GM19452 (cell line): ENCODE results near the gene GPS1.

Experiments used
- ATAC-seq: cut with Tn5 transposase; IDR thresholded peaks from one replicate; pipeline ENCODE4 v1.9.1; 2021; ENCODE audit not compliant: unreplicated experiment

Gene GPS1

DNA sequence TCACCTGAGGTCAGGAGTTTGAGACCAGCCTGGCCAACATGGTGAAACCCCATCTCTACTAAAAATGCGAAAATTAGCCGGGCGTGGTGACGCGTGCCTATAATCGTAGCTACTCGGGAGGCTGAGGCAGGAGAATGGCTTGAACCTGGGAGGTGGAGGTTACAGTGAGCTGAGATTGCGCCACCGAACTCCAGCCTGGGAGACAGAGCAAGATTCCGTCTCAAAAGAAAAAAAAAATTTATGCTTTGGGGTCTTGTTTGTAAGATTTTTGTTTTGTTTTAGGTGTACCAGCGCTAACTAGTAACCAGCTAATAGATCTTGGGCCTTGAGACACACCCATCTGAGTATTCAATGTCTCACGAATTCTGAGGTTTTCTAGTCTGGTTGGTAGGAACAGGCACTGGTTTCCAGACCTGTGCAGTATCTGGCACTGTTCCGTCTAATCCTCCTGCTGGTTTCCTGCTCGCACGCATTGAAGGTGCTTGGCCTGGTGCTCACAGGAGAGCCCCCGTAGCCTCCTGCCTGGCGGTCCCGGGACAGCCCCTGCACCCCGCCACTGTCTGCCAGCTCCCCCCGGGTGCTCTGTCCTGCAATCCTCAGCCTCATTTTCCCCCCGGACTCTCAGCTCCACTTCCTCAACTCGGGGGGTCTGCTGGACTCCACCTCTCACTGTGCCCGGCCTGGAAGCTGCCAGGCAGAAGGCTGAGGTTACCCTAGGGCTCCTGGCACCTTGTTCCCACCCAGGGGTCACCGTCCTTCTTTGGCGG lies 24.5 kb downstream of the GPS1 start:
- ATAC-seq: no peak

DNA sequence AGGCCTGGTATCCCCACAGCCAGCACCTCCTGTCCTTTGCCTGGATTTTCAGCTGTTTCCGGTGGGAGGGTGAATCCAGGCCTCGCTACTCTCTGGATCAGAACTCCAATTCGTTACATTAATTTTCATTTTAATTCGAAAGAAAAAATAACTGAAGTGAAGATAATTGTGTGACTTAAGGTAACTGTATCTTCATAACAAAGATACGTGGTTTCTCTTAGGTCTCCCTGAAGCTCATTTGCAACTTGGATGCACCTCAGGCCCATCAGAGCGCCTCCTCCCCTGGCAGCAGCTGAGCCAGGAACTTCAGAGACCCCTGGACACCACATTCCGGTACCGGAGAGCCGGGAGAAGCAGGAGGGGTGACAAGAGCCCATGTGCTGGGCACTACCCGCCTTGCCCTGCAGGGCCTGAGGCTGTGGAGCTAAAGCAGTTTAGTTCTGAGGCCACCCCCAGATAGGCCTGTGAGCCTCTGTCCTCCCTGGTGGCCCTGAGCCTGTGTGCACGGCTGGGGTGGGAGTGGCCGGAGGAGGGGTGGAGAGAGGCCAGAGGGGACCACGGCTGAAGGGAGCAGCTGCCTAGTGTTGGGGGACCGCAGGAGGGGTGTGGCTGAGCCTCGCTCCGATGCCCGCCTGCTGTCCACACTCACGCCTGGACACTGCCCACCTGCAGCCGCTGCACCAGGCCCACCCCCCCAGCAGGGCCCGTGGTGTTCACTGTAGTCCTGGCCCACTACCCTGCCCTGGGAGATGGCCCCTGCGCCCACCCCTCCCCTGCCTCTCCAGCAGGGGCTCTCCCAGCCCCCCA lies 25.3 kb downstream of the GPS1 start:
- no peak for ATAC-seq

DNA sequence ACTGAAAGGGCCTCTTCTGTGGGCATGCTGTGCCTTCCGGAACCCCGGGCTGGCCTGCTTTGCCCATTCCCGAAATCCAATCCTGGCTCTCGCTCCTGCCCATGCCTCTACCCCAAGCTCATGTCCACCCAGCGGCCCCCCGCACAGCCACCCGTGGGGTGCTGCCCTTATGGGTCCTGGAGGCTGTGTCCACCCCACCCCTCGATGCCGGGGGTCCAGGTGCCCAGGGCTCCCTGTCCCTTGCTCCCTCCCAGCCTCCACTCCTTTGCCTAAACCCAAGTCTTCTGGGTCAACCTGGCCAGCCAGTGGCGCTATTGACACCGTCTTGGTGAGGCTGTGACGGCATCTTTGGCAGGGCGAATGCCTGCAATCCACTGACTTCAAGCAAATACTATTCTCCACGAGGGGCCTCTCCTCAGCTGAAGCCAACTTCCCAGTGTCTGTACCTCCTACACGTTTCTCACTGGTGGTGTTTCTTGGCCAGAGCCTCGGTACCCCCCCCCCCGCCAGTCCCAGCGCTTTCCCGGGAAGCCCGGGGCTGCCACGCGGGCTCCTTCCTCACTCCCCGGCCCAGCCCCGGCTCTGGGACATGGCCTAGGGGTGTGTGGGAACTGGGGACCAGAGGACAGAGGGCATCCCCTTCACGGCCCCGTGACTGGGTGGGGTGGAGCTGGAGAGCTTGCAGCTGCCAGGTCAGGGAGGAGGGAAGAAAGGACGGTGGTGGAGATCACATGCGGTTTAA lies 26.1 kb downstream of the GPS1 start:
- ATAC-seq: no peak

DNA sequence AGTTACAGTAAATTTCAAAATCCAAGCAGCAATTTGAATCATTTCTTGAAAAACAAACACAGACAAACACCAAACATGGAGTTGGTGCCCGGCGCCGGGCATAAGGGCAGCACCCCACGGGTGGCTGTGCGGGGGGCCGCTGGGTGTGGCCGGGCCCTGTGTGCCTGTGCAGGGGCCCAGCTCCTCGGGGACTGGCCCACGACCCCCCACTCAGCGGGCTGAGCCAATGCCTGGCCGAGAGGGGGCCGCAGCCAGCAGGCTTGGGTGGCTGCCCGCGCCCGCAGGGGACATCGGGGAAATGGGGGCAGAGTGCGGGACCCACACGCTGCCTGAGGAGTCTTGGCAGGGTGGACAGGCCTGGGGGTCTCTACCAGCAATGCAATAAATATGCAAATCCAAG lies 26.7 kb downstream of the GPS1 start:
- no peak for ATAC-seq

DNA sequence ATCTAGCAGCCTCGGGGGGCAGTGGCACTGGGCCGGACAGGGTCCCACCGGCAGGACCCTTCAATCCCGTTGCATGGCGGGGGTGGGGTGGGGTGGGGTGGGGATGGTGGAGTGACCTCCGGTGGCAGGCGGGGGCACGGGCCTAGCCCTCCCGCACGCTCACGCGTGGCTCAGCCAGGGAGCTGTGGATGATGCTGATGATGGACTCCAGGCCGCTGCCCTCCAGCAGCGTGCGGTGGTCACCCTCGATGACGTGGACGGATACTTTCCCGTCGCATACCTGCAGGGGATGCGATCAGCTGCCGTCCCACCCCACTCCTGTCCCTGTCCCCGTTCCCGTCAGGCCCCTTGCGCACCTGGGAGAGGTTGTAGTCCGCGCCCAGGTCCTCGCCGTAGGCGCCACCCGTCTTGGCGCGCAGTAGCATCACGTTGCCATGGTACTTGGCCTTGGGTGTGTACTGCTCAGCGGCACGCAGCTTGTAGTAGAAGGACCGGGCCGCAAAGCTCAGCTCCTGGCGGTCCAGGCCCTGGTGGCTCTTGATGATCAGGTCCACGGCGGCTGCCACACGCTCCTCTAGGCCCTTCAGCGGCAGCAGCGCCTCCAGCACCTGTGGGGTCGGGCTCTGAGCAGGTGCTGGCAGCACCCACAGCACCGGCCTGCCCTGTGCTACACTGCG lies 27.4 kb downstream of the GPS1 start:
- no peak for ATAC-seq

DNA sequence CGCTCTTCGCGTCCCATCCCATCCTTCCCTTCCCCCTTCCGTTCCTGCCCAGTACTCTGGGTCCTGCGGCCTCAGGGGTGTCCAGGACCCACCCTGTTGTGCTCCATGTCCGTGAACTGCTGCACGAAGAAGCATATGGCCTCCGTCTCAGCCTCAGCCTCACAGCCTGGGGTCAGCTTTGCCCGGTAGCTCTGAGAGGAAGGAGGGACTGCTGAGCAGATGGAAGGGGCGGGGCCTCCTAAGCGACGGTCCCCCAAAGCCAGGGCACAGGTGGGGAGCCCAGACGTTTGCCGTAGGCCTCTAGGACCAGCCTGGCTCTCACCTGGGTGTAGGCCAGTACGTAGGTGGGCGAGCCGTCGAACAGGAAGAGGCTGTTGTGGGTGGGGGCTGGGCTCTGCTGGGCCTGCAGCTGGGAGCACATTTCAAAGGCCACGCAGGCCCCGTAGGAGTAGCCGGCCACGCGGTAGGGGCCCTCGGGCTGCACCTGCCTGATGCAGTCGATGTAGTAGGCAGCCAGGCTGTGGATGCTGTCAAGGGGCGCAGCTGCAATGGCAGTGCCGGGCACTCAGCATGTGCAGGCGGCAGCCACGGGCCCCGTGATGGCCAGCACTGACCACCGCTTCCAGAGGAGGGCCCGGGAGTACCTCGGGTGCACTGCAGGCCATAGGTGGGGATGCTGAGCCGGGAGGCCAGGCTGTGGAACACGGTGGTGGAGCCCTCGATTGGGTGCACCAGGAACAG lies 28.5 kb downstream of the GPS1 start:
- ATAC-seq: no peak

DNA sequence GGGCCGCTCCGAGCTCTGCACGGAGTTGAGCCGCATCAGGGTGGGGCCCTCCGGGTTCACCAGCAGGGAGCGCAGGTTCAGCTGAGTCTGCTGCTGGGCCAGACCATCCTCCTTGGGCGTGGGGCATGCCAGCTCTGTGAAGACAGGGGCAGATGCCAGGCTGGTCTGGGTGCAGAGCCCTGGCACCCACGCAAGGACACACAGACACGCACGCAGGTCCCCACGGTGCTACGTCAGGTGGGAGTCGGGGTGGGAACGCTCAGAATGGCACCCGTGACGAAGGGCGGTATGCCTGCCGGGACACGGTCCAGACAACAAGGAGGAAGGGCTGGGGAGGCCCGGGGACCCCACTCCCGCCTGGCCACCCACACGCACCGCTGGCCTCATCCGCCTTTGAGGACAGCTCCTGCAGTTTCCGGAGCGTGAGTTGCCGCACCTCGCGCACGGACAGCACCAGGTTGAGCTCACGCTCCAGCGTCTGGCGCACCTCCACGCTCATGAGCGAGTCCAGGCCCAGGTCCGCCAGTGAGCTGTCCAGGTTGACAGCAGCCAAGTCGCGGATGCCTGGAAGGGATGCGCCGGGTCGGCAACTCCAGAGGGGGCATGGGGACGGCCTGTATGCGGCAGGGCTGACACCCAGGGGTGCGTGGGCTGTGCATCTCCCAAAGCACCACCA lies 29.2 kb downstream of the GPS1 start:
- ATAC-seq: no peak

DNA sequence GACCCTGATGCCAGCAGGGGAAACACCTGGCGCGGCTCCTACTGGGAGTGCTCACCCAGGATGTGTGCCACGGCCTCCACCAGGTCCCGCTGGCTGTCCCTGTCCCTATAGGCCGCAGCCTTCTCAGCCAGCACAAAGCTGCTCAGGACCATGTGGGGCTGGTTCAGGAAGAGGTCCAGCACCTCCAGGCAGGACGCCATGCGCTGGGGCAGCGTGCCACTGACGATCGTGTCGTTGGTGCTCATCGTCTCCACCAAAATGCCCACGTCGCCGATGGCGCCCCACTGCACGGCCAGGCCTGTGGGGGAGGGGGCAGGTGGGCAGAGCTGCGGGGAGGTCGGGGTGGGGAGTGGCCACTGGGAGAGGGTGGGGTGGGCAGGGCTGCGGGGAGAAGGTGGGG lies 29.8 kb downstream of the GPS1 start:
- no peak for ATAC-seq

DNA sequence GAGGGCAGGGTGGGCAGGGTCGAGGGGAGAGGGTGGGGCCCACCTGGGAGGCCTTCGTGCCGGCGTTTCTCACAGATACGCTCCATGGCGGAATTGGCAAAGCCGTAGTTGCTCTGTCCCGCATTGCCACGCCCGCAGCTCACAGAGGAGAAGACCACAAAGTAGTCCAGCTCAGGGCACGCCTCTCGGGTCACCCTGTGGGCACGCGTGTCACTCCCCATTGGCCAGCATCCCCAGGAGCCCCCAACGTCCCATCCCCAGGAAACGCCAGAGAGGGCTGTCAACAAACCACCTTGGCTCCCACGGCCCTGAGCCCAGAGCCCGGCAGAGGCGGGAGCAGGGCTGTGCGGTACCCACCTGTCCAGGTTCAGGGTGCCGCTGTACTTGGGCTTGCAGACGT lies 30.3 kb downstream of the GPS1 start:
- no peak for ATAC-seq

DNA sequence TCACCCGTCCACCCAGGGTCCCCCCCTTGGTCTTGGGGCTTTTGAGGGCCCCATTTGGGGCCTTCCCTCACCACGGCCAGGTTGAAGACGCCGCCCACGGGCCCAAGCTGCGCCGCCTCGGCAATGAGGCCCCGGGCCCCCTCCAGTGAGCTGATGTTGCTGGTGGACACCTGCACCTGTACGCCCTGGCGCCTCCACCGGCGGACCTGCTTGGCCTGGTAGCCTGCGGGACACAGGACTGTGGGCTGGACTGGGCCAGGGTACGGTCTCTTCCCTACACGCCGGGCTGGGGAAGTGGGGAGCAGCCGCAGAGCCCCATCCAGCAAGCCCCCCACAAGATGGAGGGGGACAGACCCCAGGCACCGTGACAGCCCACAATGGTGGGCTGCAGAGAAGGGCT lies 30.8 kb downstream of the GPS1 start:
- no peak for ATAC-seq

DNA sequence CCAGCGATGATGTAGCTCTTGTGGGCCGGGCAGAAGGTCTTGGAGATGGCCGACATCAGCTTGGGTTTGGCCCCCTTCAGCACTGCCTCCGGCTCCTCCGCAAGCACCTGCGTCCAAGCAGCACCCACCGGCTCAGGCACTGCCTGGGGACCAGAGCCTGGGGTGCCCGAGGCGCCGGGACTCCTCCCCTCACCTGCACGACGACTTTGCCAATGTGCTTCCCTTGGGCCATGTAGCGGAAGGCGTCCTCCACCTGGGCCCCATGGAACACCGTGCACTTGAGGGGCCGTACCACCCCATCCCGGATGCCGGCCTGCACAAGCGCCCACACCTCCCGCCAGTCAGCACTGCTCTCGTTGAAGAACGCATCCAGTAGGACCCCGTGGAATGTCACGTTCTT lies 31.3 kb downstream of the GPS1 start:
- ATAC-seq: no peak

DNA sequence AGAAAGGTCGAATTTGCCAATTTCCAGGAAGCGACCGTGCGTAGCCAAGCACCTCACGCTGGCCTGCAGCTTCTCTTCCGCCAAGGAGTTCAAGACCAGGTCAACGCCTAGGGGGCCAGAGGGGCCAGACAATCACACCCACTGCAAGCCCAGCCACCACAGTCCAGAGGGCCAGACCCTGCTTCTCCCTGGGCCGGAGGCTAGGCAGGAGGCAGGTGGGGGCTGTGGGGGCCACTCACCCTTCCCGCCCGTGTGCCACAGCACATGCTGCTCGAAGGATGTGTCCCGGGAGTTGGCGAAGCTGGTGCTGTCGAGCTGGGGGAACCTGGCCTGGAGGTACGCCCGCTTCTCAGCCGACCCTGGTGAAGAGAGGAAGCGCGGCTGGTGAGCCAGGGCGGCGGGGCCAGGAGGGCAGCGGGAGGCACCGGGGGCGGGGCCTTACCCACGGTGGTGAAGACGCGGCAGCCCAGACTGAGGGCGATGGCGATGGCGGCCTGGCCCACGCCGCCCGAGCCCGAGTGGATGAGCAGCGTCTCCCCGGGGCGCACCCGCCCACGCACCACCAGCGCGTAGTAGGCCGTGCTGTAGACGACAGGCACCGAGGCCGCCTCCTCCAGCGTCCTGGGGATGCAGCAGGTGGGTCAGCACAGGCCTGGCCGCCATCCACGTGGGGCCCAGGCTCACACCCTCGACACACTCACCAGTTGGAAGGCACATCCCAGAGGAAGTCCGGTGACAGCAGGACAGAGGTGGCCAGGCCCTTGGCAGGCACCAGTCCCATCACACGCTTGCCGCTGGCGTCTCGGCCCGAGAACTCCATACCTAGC lies 32.0 kb downstream of the GPS1 start:
- no peak for ATAC-seq

DNA sequence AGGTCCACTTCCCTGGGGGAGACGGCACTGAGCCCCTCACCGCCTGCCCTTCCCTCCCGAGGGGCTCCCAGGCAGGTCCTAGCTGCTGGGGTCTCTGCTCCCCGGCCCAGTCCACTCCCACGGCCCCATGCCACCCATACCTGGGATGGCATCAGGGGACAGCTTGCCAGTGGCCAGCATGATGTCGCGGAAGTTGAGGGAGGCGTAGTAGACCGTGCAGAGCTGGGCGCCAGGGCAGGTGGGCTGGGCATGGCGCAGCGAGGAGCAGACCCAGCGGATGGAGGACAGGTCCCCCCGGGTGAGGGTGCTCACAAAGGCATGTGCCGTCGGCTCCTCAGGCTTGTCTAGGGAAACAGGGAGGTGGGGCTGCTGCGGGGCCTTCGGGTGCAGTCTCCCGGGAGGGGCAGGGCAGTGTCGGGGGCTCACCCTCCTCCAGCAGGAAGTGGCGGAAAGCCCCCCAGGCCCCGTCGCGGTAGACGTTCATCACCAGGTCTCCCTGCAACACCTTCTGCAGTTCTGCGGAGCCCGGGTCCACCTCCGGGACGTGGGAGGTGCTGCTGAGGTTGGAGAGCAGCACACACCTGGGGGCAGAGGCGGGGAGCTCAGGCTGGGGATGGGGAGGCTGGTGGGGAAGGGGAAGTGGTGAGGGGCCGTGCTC lies 32.8 kb downstream of the GPS1 start:
- ATAC-seq: no peak

DNA sequence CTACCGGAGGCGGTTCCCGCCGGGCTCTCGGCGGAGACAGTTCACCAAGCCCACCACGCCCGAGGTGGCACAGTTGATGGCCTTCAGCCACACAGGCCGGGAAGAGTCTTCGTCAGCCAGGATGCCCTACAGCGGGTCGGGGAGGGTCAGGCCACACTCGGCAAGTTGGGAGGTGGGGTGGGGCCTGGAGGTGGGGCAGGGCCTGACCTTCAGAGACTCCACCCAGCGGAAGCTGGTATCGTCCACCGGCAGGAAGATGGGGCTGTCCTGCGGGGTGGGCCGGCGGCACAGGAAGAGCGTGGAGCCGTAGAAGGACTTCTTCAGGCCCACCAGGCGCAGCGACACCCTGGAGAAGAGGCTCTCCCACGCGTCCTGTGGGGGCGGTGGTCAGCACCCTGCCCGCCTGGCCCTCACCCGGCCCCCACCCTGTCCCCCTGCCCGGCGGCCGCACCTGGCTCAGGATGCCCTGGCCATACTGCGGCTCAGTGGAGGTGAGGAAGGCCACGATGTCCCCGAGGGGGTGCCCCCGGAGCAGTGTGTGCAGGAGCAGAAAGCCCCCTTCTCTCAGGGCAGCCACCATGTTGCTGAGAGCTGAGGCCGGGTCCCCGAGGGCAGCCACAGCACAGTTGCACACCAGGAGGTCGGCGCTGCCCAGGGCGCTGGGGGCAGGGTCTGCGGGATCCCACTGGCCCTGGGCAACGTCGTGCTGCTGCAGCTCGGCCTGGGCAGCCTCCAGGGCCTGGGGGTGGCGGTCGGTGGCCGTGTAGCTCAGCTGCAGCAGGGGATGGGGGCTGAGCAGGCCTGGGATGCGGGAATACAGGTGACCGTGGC lies 33.5 kb downstream of the GPS1 start:
- ATAC-seq: no peak

DNA sequence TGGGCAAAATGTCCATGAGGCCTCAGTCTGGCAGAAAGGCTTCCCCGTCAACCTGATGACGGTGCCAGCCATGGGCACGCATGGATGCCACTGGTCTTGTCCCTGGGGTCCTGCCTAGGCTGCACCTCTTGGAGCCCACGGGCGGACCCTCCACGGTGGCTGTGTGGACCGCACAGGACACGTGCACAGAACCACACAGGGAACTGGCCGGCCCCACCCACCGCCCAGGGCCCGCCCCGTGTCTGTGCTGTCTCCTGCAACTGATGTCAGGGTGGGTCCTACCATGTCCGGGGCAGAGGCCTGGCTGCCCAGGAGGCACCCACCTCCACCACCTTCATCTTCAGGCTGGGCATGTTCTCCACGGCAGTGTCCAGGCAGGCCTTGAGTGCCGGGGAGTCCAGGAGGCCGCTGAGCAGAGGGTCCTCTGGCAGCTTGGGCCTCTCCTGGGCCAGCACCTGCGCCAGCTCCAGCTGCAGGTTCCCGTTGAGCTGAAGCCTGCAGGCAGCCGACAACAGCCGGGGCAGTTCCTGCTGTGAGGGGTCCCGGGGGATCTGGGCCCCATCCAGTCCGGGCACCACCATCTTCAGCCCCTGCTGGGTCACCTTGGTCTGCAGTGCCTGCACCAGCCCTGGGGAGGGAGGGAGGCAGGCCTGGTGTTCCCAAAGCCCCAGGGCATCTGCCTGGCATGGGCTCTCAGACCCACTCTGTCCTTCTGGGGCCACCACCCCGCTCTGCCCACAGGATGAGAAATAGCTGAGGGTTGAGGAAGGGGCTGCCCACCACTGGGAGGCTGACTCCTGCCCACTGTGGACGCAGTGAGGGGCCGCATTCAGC lies 34.5 kb downstream of the GPS1 start:
- ATAC-seq: no peak

DNA sequence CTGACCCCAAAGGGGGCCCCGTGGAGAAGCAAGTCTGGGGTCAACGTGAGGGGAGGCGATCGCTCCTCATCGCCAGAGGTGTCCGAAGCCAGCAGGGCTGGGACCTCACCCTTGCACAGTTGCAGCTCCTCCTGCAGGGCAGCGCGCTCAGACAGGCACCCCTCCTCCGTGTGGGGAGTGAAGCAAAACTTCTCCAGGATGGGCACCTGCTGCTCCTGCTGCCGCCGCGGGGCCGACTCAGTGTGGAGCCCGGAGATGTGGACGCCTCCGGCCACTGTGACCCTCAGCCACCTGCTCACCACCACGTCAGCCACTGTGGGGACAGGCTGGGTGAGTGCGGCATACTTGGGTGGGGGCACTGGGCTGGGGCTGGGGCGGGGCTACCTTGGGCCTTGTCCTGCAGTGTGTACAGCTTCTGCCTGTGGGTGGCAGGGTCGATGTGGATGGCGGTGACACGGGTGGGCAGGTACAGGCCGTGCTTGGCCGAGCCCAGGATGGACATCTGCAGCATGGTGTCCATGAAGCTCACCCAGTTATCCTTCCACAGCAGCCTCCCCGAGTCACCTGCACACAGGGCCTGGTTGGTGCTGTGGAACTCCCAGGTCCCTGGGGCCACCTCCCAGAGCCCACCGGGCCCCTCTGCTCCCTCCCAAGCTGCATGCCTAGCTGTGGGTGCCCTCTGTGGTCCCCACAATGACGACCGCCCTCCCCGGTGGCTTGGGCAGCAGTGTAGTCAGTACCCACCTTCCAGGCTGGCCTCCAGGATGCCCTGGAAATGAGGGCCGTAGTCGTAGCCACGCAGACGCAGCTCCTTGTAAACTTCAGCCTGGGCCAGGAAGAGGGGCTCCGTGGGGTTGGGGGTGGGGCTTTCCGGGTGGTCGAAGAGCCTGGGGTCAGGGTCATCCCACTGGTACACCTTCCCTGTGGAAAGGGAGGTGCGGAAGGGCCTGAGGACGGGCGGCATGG lies 35.5 kb downstream of the GPS1 start:
- no peak for ATAC-seq
